ENCODE results near the gene LMOD1.
"Not testable (repeated sequence)": the region's sequence is repeated elsewhere in the genome, so short reads cannot be mapped to it uniquely, and the experiment has no call there.

LMOD1 gene

GRCh38 chr1:201945863-201946223 lies 505 bp downstream of the LMOD1 start:
- no peak for DNase-seq

GRCh38 chr1:201945157-201945556 lies 1.2 kb downstream of the LMOD1 start:
- no peak for DNase-seq

GRCh38 chr1:201944639-201945038 lies 1.7 kb downstream of the LMOD1 start:
- DNase-seq, result no peak

GRCh38 chr1:201944002-201944401 lies 2.3 kb downstream of the LMOD1 start:
- DNase-seq, result no peak

GRCh38 chr1:201942129-201942495 lies 4.2 kb downstream of the LMOD1 start:
- DNase-seq, result no peak

- DNase-seq, result no peak
Measured at GRCh38 chr1:201941420-201942128, 4.8 kb downstream of the LMOD1 start.

- not testable (repeated sequence) for DNase-seq
Measured at GRCh38 chr1:201940316-201940715, 6.0 kb downstream of the LMOD1 start.

GRCh38 chr1:201939574-201939973 lies 6.8 kb downstream of the LMOD1 start:
- no peak for DNase-seq

GRCh38 chr1:201939148-201939547 lies 7.2 kb downstream of the LMOD1 start:
- no peak for DNase-seq

- DNase-seq, result no peak
Measured at GRCh38 chr1:201938440-201939035, 7.8 kb downstream of the LMOD1 start.

- DNase-seq, result no peak
Measured at GRCh38 chr1:201937624-201938213, 8.6 kb downstream of the LMOD1 start.

- no peak for DNase-seq
Measured at GRCh38 chr1:201933840-201934430, 12.4 kb downstream of the LMOD1 start.

GRCh38 chr1:201930803-201931202 lies 15.5 kb downstream of the LMOD1 start:
- DNase-seq, result no peak

GRCh38 chr1:201930137-201930536 lies 16.2 kb downstream of the LMOD1 start:
- DNase-seq, result no peak

- no peak for DNase-seq
Measured at GRCh38 chr1:201928266-201928665, 18.1 kb downstream of the LMOD1 start.

- DNase-seq, result no peak
Measured at GRCh38 chr1:201925981-201926645, 20.2 kb downstream of the LMOD1 start.

- DNase-seq, result no peak
Measured at GRCh38 chr1:201925301-201925567, 21.1 kb downstream of the LMOD1 start.

- no peak for DNase-seq
Measured at GRCh38 chr1:201921952-201922558, 24.3 kb downstream of the LMOD1 start.

GRCh38 chr1:201918343-201918742 lies 28.0 kb downstream of the LMOD1 start:
- DNase-seq, result no peak

GRCh38 chr1:201917362-201918033 lies 28.9 kb downstream of the LMOD1 start:
- no peak for DNase-seq

GRCh38 chr1:201916649-201917249 lies 29.6 kb downstream of the LMOD1 start:
- DNase-seq, result no peak

- DNase-seq, result no peak
Measured at GRCh38 chr1:201914456-201915235, 31.7 kb downstream of the LMOD1 start.
